Memory B cell (primary cell): ENCODE results near the gene LSAMP.

Experiments used
- ATAC-seq: fragments of 150-1000 bp; cut with Tn5 transposase; 2 replicates; pipeline ENCODE4 v1.10.0; 2021; ENCODE audit warnings: low read depth, mild to moderate bottlenecking, moderate library complexity
- DNase-seq, 2 donors: peaks; one replicate each; pipeline ENCODE4 v3.0.0; 2022; ENCODE audit warnings: low spot score in 2 of 2
- H3K27ac Mint-ChIP-seq: one replicate; pipeline ENCODE4 v1.8.0; 2022; ENCODE audit warnings: mild to moderate bottlenecking, moderate library complexity, mixed read lengths
- H3K27me3 Mint-ChIP-seq: one replicate; pipeline ENCODE4 v1.8.0; 2022; ENCODE audit warnings: mixed read lengths
- H3K36me3 Mint-ChIP-seq: one replicate; pipeline ENCODE4 v1.8.0; 2022; ENCODE audit warnings: mild to moderate bottlenecking, mixed read lengths
- H3K4me1 Mint-ChIP-seq: one replicate; pipeline ENCODE4 v1.8.0; 2022; ENCODE audit warnings: mixed read lengths
- H3K4me3 Mint-ChIP-seq: one replicate; pipeline ENCODE4 v1.8.0; 2022; ENCODE audit warnings: mild to moderate bottlenecking, moderate library complexity, mixed read lengths
- H3K9me3 Mint-ChIP-seq: one replicate; pipeline ENCODE4 v1.8.0; 2022; ENCODE audit warnings: mixed read lengths

The LSAMP gene

DNA sequence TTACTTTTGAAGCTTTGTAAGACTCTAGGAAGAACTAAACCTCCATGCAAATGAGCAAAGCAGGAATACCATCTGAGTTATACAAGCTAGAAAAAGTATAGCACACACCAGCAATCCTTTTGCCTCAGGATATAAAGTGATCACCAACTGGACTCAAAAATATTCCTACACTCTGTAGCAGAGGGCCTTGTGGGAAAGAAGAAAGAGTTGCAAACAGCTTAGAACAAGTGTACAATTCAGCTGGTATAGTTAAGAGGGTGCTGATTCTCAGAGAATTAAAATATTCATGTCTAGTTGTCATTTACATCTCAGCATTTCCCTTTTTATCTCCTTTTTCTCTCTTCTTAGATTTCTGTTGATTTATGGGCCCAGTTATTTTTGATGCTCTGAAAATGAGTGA, 573.6 kb downstream of the LSAMP start:
- Mint-ChIP-seq H3K4me3 (no peak overlapping the region), H3K9me3 (no peaks in the 10 kb centered on the region), H3K36me3 (no peaks in the 10 kb centered on the region), H3K27me3 (peaks cover 2% of the 10 kb centered on the region), H3K4me1 (no peaks in the 10 kb centered on the region), H3K27ac (no peak overlapping the region)
- DNase-seq, result no peak
- ATAC-seq, result no peak

DNA sequence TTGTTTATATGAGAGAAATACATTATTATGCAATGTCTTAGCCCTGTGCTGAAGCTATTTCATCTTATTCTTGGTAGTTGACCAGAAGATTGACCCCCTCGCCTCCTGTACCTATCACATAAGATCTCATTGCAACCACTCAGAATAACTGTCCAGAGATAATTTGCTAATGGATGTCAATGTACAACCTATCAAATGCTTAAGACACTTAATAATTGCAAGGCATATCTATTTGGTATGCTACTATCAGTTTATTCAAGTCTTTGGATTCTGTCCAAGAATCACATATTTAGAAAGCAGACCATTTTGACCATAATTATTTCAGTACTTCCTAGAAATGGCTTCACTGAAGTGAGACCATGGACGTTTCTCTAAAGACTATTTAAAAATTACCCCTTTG, 580.4 kb downstream of the LSAMP start:
- DNase-seq (no peak), ATAC-seq (no peak)
- no peaks in the 10 kb centered on the region for H3K4me1 Mint-ChIP-seq
- H3K4me3 Mint-ChIP-seq, result no peak overlapping the region
- peaks cover 1% of the 10 kb centered on the region for H3K9me3 Mint-ChIP-seq
- no peak overlapping the region for H3K27ac Mint-ChIP-seq
- H3K27me3 Mint-ChIP-seq, result peaks cover 11% of the 10 kb centered on the region
- H3K36me3 Mint-ChIP-seq, result no peaks in the 10 kb centered on the region

- Mint-ChIP-seq H3K4me3 (no peak overlapping the region), H3K27ac (no peak overlapping the region), H3K4me1 (peaks cover 4% of the 10 kb centered on the region), H3K36me3 (no peaks in the 10 kb centered on the region), H3K9me3 (peaks cover 1% of the 10 kb centered on the region), H3K27me3 (peaks cover 14% of the 10 kb centered on the region)
- DNase-seq, result no peak
- no peak for ATAC-seq
Observed at GRCh38 chr3:115862849-115863248, 582.4 kb downstream of the LSAMP start.

GRCh38 chr3:115862099-115862498, 583.2 kb downstream of the LSAMP start:
- H3K27me3 Mint-ChIP-seq, result peaks cover 16% of the 10 kb centered on the region
- H3K9me3 Mint-ChIP-seq, result peaks cover 1% of the 10 kb centered on the region
- no peaks in the 10 kb centered on the region for H3K36me3 Mint-ChIP-seq
- DNase-seq (no peak), ATAC-seq (no peak)
- no peak overlapping the region for H3K4me3 Mint-ChIP-seq
- H3K4me1 Mint-ChIP-seq, result peaks cover 4% of the 10 kb centered on the region
- H3K27ac Mint-ChIP-seq, result no peak overlapping the region

DNA sequence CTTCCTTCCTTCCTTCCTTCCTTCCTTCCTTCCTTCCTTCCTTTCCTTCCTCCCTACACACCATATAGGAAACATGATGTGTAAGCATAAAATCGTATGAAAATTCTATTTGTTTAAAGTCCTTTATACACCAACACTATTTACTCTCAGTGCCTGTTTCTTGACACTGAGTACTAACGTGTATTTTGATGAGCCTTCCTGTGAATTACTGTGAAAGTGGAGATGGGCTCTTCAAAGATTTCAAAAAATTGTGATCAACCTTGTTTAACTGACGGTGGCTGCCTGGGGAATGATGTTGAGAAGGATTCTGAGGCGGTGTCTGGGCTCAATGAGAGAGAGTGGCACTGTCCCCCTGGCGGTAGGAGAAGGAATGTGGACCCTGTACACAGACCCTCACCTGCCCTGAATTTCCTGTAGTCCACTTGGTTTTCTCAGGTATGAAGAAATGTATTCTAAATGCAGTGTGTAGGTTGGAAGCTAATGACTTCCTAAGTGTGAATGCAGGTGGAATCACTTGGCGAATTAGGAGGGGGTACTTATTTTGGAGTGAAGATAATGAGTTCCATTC, 584.0 kb downstream of the LSAMP start:
- no peak for DNase-seq
- ATAC-seq, result no peak
- peaks cover 4% of the 10 kb centered on the region for H3K4me1 Mint-ChIP-seq
- no peaks in the 10 kb centered on the region for H3K36me3 Mint-ChIP-seq
- peaks cover 16% of the 10 kb centered on the region for H3K27me3 Mint-ChIP-seq
- H3K9me3 Mint-ChIP-seq, result peaks cover 1% of the 10 kb centered on the region
- no peak overlapping the region for H3K27ac Mint-ChIP-seq
- H3K4me3 Mint-ChIP-seq, result no peak overlapping the region

DNA sequence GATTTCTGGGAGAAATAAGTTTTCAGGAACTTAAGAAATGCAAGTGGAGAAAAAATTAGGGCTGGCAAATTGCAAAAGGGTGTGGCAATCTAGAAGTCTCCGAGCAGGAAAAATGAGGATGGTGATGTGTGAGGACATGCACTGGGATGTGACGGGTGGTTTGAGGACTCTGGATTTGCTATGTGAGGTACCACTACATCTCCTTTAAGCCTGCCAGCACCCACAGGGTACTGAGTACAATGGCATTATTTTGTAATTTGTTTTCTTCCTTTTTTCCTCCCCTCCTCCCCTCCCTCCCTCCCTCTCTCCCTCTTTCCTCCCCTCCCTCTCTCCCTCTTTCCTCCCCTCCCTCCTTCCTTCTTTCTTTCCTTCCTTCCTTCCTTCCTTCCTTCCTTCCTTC, 584.5 kb downstream of the LSAMP start:
- no peak for ATAC-seq
- Mint-ChIP-seq H3K9me3 (peaks cover 1% of the 10 kb centered on the region), H3K27me3 (peaks cover 16% of the 10 kb centered on the region), H3K4me1 (peaks cover 4% of the 10 kb centered on the region), H3K4me3 (no peak overlapping the region), H3K27ac (no peak overlapping the region), H3K36me3 (no peaks in the 10 kb centered on the region)
- no peak for DNase-seq

GRCh38 chr3:115859002-115859807, 586.1 kb downstream of the LSAMP start:
- DNase-seq (no peak), ATAC-seq (no peak)
- Mint-ChIP-seq H3K4me3 (no peak overlapping the region), H3K4me1 (peaks cover 4% of the 10 kb centered on the region), H3K27ac (no peak overlapping the region), H3K36me3 (no peaks in the 10 kb centered on the region), H3K27me3 (peaks cover 15% of the 10 kb centered on the region), H3K9me3 (peaks cover 1% of the 10 kb centered on the region)

DNA sequence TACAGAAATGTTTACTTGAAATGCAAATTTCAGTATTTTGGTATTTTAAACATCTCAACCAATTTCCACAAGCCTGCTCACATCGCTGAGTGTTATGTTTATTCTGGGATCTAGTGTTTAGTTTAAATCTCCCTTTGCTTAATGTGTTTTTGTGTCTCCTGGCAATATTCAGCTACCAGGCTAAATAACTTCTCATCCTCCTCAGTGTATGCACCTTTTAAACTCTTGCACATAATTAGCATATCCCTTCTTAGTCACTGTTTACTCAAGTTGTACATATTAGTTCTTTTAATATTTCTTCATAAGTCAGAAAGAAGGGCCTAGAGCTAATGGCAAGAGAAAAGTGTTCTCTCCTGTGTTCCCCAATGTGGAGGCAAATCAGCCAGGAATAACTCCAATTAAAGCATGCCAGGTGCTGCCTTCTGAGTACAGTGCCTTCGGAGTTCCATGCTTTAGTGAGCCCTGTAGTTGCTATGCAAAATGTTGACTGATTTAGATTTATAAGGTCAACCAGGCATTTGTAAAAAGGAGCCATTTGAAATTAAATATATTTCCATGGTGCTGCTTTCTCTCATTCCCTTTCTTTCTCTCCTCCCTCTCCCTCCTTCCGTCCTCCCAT, 587.7 kb downstream of the LSAMP start:
- Mint-ChIP-seq H3K9me3 (peaks cover 1% of the 10 kb centered on the region), H3K4me3 (no peak overlapping the region), H3K4me1 (peaks cover 4% of the 10 kb centered on the region), H3K36me3 (no peaks in the 10 kb centered on the region), H3K27me3 (peaks cover 14% of the 10 kb centered on the region), H3K27ac (no peak overlapping the region)
- DNase-seq (no peak), ATAC-seq (no peak)

- Mint-ChIP-seq H3K9me3 (no peaks in the 10 kb centered on the region), H3K36me3 (no peaks in the 10 kb centered on the region), H3K27ac (no peak overlapping the region), H3K4me3 (no peak overlapping the region), H3K27me3 (peaks cover 7% of the 10 kb centered on the region), H3K4me1 (peaks cover 4% of the 10 kb centered on the region)
- DNase-seq (no peak), ATAC-seq (no peak)
Observed at GRCh38 chr3:115855911-115856310, 589.4 kb downstream of the LSAMP start.

- no peaks in the 10 kb centered on the region for H3K9me3 Mint-ChIP-seq
- DNase-seq (no peak), ATAC-seq (no peak)
- no peaks in the 10 kb centered on the region for H3K36me3 Mint-ChIP-seq
- peaks cover 5% of the 10 kb centered on the region for H3K27me3 Mint-ChIP-seq
- H3K4me1 Mint-ChIP-seq, result no peaks in the 10 kb centered on the region
- no peak overlapping the region for H3K27ac Mint-ChIP-seq
- H3K4me3 Mint-ChIP-seq, result no peak overlapping the region
Observed at GRCh38 chr3:115853104-115853503, 592.2 kb downstream of the LSAMP start.

GRCh38 chr3:115852278-115852677, 593.0 kb downstream of the LSAMP start:
- DNase-seq, result no peak
- Mint-ChIP-seq H3K9me3 (no peaks in the 10 kb centered on the region), H3K4me3 (no peak overlapping the region), H3K27ac (no peak overlapping the region), H3K4me1 (no peaks in the 10 kb centered on the region), H3K27me3 (peaks cover 5% of the 10 kb centered on the region), H3K36me3 (no peaks in the 10 kb centered on the region)
- no peak for ATAC-seq

DNA sequence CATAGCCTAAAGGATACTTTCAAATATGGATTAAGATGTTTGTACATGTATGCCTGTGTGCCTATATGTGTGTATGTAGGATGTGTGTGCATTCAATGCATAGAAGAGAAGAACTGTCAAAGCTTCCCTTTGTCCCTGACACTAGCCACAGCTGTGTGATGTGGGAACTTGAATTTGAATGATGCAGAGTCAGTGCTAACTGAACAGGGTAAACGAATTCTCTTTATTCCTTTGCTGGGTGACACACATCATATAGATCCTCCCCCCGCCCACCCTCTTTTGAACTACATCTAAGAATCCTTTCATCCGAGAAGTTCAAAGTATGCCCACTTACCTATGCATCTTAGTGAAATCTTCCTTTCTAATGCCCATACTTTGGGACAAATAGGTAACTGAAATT, 593.7 kb downstream of the LSAMP start:
- DNase-seq (no peak), ATAC-seq (no peak)
- Mint-ChIP-seq H3K9me3 (no peaks in the 10 kb centered on the region), H3K36me3 (no peaks in the 10 kb centered on the region), H3K27me3 (peaks cover 3% of the 10 kb centered on the region), H3K27ac (no peak overlapping the region), H3K4me3 (no peak overlapping the region), H3K4me1 (no peaks in the 10 kb centered on the region)

GRCh38 chr3:115848641-115849040, 596.6 kb downstream of the LSAMP start:
- ATAC-seq (no peak), DNase-seq (no peak)
- Mint-ChIP-seq H3K9me3 (no peaks in the 10 kb centered on the region), H3K27ac (no peak overlapping the region), H3K27me3 (peaks cover 3% of the 10 kb centered on the region), H3K4me3 (no peak overlapping the region), H3K4me1 (no peaks in the 10 kb centered on the region), H3K36me3 (no peaks in the 10 kb centered on the region)

GRCh38 chr3:115845986-115846385, 599.3 kb downstream of the LSAMP start:
- H3K9me3 Mint-ChIP-seq, result no peaks in the 10 kb centered on the region
- no peaks in the 10 kb centered on the region for H3K4me1 Mint-ChIP-seq
- no peak for DNase-seq
- H3K36me3 Mint-ChIP-seq, result no peaks in the 10 kb centered on the region
- peaks cover 3% of the 10 kb centered on the region for H3K27me3 Mint-ChIP-seq
- ATAC-seq, result no peak
- H3K27ac Mint-ChIP-seq, result no peak overlapping the region
- no peak overlapping the region for H3K4me3 Mint-ChIP-seq
